Bronchial epithelial cell (primary cell): ENCODE measurements around the gene MBD2. TPM values are rescaled to one million over a fixed set of nuclear protein-coding genes. Genes with fewer than 3 reads are reported as not detected.
A peak's percentile ranks its signal among the peaks of the same experiment; 100 is the strongest.

Source experiments
- DNase-seq: peaks from one replicate; pipeline ENCODE4 v3.0.0-alpha.2; 2010; ENCODE audit warnings: low read depth
- FAIRE-seq: peaks from 2 replicates; lab custom pipeline; 2011; peaks lifted over from hg19 to GRCh38; lab: Jason Lieb, UNC
- H3K27me3 ChIP-seq: 2 replicates; pipeline ENCODE4 v1.5.1; 2011; ENCODE audit warnings: low read length; ENCODE audit not compliant: control insufficient read depth, insufficient read depth
- H3K36me3 ChIP-seq: 2 replicates; pipeline ENCODE4 v1.5.1; 2011; ENCODE audit warnings: low read length; ENCODE audit not compliant: control insufficient read depth, insufficient read depth
- H3K4me3 ChIP-seq: 2 replicates; pipeline ENCODE4 v1.5.1; 2011; ENCODE audit warnings: mild to moderate bottlenecking, low read depth, low read length, control low read depth
- total RNA-seq: library from RNA; depleted of rRNA; stranded (reverse); fragments of >200 nt; gene quantifications from 2 replicates; pipeline ENCODE4 v1.2.1, GENCODE V29; 2014
- TF ChIP-seq, protein P1 (sequence below): IDR thresholded peaks from 2 replicates; pipeline ENCODE4 v1.5.1; 2011; ENCODE audit warnings: mild to moderate bottlenecking, moderate library complexity, low read length, control low read depth, inconsistent platforms; ENCODE audit not compliant: insufficient read depth, severe bottlenecking

The MBD2 gene
- total RNA-seq, 1 donor from 2014 or later, result 36.3 TPM

DNA sequence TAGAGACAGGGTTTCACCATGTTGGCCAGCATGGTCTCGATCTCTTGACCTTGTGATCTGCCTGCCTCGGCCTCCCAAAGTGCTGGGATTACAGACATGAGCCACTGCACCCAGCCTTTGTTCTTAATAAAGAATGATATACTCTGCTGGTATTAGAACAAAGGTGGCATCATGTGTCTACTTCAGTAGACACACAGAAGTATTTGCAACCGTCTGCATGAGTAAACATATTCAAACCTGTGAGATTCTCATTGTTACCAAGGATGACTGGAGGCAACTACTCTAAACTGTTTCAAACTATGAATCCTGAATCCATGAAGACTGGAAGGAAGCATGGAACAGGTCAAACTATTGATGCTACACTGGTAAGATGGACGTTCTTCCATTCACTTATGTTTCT lies 32.1 kb downstream of the MBD2 start:
- TF ChIP-seq, protein P1, sequence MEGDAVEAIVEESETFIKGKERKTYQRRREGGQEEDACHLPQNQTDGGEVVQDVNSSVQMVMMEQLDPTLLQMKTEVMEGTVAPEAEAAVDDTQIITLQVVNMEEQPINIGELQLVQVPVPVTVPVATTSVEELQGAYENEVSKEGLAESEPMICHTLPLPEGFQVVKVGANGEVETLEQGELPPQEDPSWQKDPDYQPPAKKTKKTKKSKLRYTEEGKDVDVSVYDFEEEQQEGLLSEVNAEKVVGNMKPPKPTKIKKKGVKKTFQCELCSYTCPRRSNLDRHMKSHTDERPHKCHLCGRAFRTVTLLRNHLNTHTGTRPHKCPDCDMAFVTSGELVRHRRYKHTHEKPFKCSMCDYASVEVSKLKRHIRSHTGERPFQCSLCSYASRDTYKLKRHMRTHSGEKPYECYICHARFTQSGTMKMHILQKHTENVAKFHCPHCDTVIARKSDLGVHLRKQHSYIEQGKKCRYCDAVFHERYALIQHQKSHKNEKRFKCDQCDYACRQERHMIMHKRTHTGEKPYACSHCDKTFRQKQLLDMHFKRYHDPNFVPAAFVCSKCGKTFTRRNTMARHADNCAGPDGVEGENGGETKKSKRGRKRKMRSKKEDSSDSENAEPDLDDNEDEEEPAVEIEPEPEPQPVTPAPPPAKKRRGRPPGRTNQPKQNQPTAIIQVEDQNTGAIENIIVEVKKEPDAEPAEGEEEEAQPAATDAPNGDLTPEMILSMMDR, result no peak
- FAIRE-seq (no peak), DNase-seq (peak; percentile 38)
- no peak overlapping the region for H3K4me3 ChIP-seq
- H3K36me3 ChIP-seq, result peaks cover 5% of the 10 kb centered on the region
- H3K27me3 ChIP-seq, result no peaks in the 10 kb centered on the region

- FAIRE-seq, result no peak
- Histone ChIP-seq H3K27me3 (no peaks in the 10 kb centered on the region), H3K4me3 (no peak overlapping the region), H3K36me3 (peaks cover 8% of the 10 kb centered on the region)
- TF ChIP-seq, protein P1, result no peak
- peak; percentile 71 for DNase-seq
These were observed 33.1 kb downstream of the MBD2 start for GRCh38 chr18:54191352-54191751.

DNA sequence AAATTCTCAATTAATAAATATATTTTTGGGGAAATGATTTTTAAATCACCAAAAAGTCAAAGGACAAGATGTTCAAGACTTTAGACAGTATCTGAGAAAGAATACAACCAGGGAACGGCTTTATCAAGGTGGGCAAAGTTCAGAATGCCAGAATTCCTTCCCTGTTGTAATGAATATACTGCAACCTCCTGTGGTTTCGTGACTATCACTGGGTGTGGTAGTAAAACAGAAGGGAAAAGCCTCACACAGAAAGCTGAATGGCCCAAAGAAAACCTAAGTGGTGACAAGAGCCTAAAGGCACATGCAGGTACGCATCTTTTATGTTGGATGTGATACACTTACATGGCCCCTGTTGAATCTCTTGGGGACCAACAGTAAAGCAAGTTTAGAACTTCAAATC lies 37.1 kb downstream of the MBD2 start:
- TF ChIP-seq, protein P1, result no peak
- DNase-seq (no peak), FAIRE-seq (no peak)
- peaks cover 13% of the 10 kb centered on the region for H3K36me3 ChIP-seq
- no peak overlapping the region for H3K4me3 ChIP-seq
- no peaks in the 10 kb centered on the region for H3K27me3 ChIP-seq

- peaks cover 14% of the 10 kb centered on the region for H3K36me3 ChIP-seq
- FAIRE-seq (no peak), DNase-seq (no peak)
- TF ChIP-seq, protein P1, result no peak
- no peak overlapping the region for H3K4me3 ChIP-seq
- no peaks in the 10 kb centered on the region for H3K27me3 ChIP-seq
These were observed 39.6 kb downstream of the MBD2 start for GRCh38 chr18:54184836-54185235.

GRCh38 chr18:54183390-54183789 lies 41.1 kb downstream of the MBD2 start:
- Histone ChIP-seq H3K36me3 (peaks cover 14% of the 10 kb centered on the region), H3K4me3 (no peak overlapping the region), H3K27me3 (no peaks in the 10 kb centered on the region)
- DNase-seq (no peak), FAIRE-seq (no peak)
- TF ChIP-seq, protein P1, result no peak

DNA sequence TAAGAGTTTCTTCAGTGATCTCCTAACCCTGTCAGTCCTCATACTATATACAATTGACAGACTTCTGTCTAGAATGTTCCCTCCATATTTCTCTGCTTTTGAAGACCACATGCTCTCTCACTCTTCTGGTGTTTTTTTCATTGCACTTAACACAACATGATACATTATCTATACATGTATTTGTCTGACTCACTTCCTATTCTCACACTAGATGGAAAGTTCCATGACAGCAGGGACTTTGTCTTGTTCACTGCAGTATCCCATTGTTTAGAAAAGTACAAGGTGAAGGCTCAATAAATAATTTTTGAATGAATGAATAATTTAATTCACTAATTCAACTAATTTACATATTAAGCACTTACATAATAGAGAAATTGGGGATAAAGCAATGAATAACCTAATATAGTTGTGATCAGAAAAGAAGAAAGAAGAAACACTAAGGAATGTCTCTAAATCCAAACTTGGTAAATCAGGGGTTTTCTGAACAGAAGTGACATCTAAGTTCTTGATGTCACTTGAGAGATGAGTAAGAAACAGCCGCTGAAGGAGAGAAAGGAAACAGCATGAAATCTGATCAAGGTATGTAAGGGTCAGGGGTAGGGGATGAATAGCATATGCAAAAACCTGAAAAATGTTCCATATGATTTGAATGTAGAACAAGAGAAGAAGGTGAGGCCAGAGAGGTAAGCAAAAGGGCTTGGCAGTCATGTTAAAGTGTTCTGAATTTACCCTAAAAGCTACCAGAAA lies 42.4 kb downstream of the MBD2 start:
- Histone ChIP-seq H3K27me3 (no peaks in the 10 kb centered on the region), H3K4me3 (no peak overlapping the region), H3K36me3 (peaks cover 9% of the 10 kb centered on the region)
- DNase-seq (peak; percentile 76), FAIRE-seq (no peak)
- TF ChIP-seq, protein P1, result no peak
